Measurements from ENCODE around the gene SETD2.

The SETD2 gene

DNA sequence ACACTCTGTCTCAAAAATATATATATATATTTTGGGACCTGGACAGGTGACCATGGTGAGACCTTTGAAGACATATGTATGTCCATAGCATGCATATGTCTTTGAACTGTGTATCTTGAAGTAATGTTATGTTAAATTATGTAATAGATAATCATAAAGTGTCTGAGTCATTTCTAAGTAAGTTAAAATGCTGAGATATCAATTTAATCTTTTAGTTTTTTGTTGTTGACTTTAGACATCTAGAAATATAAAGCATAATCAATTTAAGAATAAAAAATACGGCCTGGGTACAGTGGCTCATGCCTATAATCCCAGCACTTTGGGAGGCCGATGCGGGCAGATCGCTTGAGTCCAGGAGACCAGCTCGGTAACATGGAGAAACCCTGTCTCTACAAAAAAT lies 12.7 kb upstream of the SETD2 start:
- Histone ChIP-seq H3K27me3 (no peaks in the 10 kb centered on the region), H3K9me3 (replicated peaks in 1 of 11) (no peaks in the 10 kb centered on the region), H3K27ac (no peak overlapping the region), H3K4me2 (no peak overlapping the region), H4K20me1 (no peaks in the 10 kb centered on the region), H3K4me1 (peaks cover 0 to 8% (median 0%) of the 10 kb centered on the region in 10 experiments; a peak in 7 of 20 replicates), H3K4me3 (no peak overlapping the region), H3K36me3 (peaks cover 15 to 83% (median 45%) of the 10 kb centered on the region in 11 experiments; a peak in 21 of 22 replicates), H3K9ac (no peak overlapping the region; a peak in 1 of 22 replicates)
- no peak for TF ChIP-seq Cebpa-rat (IDR thresholded peaks at IDR 0.05)

DNA sequence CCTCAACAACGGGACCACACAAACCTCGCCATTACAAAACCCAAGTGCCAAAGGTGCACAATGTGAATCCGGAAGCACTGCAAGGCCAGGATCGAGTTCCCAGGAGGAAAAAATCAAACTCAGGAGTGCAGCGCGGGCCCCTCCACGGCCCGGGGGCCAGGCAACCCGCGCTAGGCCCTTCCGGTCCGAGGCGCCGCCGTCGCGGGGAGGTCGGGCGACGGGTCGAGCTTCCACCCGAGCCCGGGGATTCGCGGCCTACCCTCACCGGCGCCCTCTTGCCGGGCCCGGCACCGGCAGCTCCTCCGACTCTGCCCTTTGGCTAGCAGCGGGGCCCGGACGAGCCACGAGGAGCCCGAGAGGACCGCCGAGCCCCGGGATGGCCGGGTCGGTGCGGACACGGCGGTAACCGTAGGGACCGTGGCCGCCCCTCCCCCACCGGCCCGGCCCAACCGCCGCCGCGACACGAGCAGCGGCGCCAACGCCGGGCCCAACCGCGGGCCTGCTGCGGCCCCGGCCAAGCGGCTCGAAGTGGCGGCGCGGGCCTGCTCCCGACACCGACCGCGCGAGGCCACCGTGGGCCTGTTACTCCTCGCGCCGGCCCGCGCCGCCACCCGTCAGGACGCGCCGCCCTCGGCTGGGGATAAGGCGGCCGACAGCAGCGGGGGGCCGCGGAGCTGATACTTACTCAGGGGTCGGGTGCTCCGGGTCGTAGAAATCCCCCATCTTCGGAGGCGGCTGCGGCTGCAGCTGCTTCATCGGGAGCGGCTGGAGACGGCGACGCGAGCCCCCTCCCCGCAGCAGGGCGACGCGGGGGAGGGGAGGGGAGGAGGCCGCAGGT lies 525 bp downstream of the SETD2 start:
- peak overlapping the region; percentile 77 to 98 (median 84) for H3K4me3 ChIP-seq
- H3K36me3 ChIP-seq, result peaks cover 0 to 21% (median 8%) of the 10 kb centered on the region in 11 experiments; a peak in 8 of 22 replicates
- H4K20me1 ChIP-seq, result peaks cover 41 to 63% (median 51%) of the 10 kb centered on the region in 11 experiments
- peak overlapping the region; percentile 91 to 99 (median 99) for H3K9ac ChIP-seq
- H3K4me1 ChIP-seq, result peaks cover 46 to 59% (median 52%) of the 10 kb centered on the region in 10 experiments
- no peak for TF ChIP-seq Cebpa-rat (IDR thresholded peaks at IDR 0.05)
- H3K9me3 ChIP-seq (replicated peaks in 1 of 11), result no peaks in the 10 kb centered on the region
- peak overlapping the region; percentile 77 to 94 (median 86) for H3K4me2 ChIP-seq
- peak overlapping the region; percentile 91 to 99 (median 96) for H3K27ac ChIP-seq
- H3K27me3 ChIP-seq, result no peaks in the 10 kb centered on the region

DNA sequence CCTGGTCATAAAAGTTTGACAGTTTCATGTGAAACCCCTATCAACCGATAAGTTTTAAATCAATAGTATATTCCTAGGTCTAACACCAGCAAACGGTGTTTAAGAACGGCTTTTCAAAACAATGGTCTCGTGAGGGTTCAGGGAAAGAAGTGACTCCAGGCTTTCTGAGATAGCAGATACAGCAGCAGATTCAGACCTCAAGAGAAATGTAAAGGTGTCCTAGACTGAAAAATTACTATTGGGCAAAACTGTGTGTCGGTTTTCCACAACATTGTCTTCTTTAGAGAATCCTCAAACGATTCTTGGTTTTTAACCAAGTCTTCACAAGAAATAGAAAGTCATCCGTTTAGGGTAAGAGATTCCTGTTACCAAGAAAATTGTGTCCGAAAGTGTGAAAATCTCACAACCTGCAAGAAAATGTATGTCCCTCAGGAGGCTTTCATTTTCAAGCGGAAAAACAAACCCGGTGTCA lies 1.2 kb downstream of the SETD2 start:
- Histone ChIP-seq H3K9me3 (replicated peaks in 1 of 11) (0 out of 22 replicates have a peak, but pooled peaks cover 0 to 3% (median 0%) of the 10 kb centered on the region in 11 experiments), H3K36me3 (peaks cover 0 to 27% (median 8%) of the 10 kb centered on the region in 11 experiments; a peak in 8 of 22 replicates), H3K4me3 (peak overlapping the region; percentile 77 to 98 (median 84)), H3K27ac (peak overlapping the region; percentile 91 to 99 (median 96)), H4K20me1 (peaks cover 48 to 69% (median 58%) of the 10 kb centered on the region in 11 experiments), H3K4me1 (peaks cover 46 to 65% (median 55%) of the 10 kb centered on the region in 10 experiments), H3K27me3 (no peaks in the 10 kb centered on the region), H3K4me2 (peak overlapping the region; percentile 77 to 94 (median 86)), H3K9ac (peak overlapping the region; percentile 91 to 99 (median 99))
- TF ChIP-seq Cebpa-rat (IDR thresholded peaks at IDR 0.05), result no peak

DNA sequence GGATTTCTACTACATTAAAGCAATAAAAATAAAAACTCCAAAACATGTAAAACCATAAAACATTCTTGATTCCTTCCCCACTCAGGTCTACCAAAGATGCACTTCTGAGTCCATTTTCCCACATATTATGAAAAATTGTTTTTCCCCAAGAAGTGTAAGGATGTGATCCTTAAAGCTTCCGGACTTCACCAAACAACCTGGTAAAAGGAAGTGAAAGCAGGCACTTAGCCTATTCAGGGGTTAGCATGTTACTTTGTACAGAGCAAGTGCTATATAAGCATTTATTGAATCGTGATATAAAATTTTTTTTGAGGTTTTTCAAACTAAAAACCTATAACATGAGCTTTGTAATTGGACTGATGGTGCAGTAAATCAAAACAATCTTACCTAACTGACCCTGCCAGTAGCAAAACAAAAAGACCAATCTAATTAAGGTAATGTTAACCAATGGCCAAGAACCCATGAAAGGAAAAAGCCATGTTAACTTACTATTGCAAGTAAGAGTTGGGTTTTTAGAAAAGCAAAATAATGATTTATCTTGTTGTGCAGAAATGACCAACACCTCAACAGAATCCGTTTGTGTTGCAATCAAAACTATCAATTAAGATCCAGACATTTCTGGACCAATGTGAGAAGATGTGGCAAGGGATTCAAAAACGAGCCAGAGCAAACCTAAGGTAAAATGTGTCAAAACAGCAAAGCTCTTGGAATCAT lies 1.8 kb downstream of the SETD2 start:
- Histone ChIP-seq H3K4me1 (peaks cover 46 to 69% (median 55%) of the 10 kb centered on the region in 10 experiments), H3K4me3 (peak overlapping the region; percentile 77 to 98 (median 84)), H3K36me3 (peaks cover 0 to 33% (median 10%) of the 10 kb centered on the region in 11 experiments; a peak in 12 of 22 replicates), H3K4me2 (peak overlapping the region; percentile 77 to 94 (median 86)), H3K27me3 (no peaks in the 10 kb centered on the region), H3K27ac (peak overlapping the region; percentile 91 to 99 (median 96); a peak in 21 of 22 replicates), H4K20me1 (peaks cover 54 to 75% (median 64%) of the 10 kb centered on the region in 11 experiments), H3K9ac (peak overlapping the region; percentile 91 to 99 (median 99)), H3K9me3 (replicated peaks in 1 of 11) (0 out of 22 replicates have a peak, but pooled peaks cover 0 to 5% (median 0%) of the 10 kb centered on the region in 11 experiments)
- TF ChIP-seq Cebpa-rat (IDR thresholded peaks at IDR 0.05), result peak in 2 of 11 experiments; percentile 8 to 13; a peak in 1 of 22 replicates

DNA sequence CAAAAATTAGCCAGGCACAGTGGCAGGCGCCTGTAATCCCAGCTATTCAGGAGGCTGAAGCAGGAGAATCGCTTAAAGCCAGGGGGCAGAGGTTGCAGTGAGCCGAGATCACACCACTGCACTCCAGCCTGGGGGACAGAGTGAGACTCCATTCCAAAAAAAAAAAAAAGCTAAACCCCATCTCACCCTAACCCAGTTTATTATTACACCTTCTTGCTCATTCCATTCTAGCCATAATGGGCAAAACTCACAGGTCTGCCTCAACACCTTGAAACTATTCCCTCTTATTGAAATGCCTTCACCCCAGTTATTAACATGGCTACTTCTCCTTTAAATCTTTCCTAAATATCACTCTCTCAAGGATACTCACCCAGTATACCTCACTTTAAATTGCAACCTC lies 4.1 kb downstream of the SETD2 start:
- Histone ChIP-seq H3K4me2 (peak overlapping the region; percentile 10 to 90 (median 80); a peak in 16 of 22 replicates), H4K20me1 (peaks cover 76 to 90% (median 81%) of the 10 kb centered on the region in 11 experiments), H3K4me1 (peaks cover 31 to 61% (median 40%) of the 10 kb centered on the region in 10 experiments)

DNA sequence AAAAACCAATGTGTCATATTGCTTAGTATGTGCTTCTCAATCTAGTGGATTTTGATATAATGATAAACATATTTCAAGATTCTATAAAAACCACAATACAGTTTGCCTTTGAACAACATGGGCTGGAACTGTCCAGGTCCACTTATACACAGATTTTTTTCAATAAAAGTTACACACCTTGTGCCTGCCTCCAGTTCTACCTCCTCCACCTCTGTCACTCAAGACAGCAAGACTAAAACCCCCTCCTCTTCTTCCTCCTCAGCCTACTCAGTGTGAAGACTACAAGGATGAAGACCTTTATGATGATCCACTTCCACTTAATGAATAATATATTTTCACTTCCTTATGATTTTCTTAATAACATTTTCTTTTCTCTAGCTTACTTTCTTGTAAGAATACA lies 5.7 kb downstream of the SETD2 start:
- H3K27ac ChIP-seq, result no peak overlapping the region
- peak overlapping the region in 4 of 11 experiments; percentile 45 to 90 (median 69); a peak in 9 of 22 replicates for H3K4me2 ChIP-seq
- H3K27me3 ChIP-seq, result no peaks in the 10 kb centered on the region
- no peak overlapping the region for H3K9ac ChIP-seq
- peaks cover 0 to 19% (median 7%) of the 10 kb centered on the region in 11 experiments; a peak in 7 of 22 replicates for H3K9me3 ChIP-seq (replicated peaks in 1 of 11)
- H4K20me1 ChIP-seq, result peaks cover 83 to 100% (median 97%) of the 10 kb centered on the region in 11 experiments
- H3K36me3 ChIP-seq, result peaks cover 0 to 68% (median 27%) of the 10 kb centered on the region in 11 experiments; a peak in 17 of 22 replicates
- no peak overlapping the region for H3K4me3 ChIP-seq
- TF ChIP-seq Cebpa-rat (IDR thresholded peaks at IDR 0.05), result no peak
- peaks cover 31 to 65% (median 40%) of the 10 kb centered on the region in 10 experiments for H3K4me1 ChIP-seq

More for the DNA sequence above, 4.1 kb downstream of the SETD2 start:
- H3K4me3 ChIP-seq, result no peak overlapping the region
- no peak for TF ChIP-seq Cebpa-rat (IDR thresholded peaks at IDR 0.05)
- H3K36me3 ChIP-seq, result peaks cover 0 to 53% (median 19%) of the 10 kb centered on the region in 11 experiments; a peak in 13 of 22 replicates
- peaks cover 0 to 10% (median 0%) of the 10 kb centered on the region in 11 experiments; a peak in 2 of 22 replicates for H3K9me3 ChIP-seq (replicated peaks in 1 of 11)
- H3K27me3 ChIP-seq, result no peaks in the 10 kb centered on the region
- H3K27ac ChIP-seq, result no peak overlapping the region
- no peak overlapping the region for H3K9ac ChIP-seq

DNA sequence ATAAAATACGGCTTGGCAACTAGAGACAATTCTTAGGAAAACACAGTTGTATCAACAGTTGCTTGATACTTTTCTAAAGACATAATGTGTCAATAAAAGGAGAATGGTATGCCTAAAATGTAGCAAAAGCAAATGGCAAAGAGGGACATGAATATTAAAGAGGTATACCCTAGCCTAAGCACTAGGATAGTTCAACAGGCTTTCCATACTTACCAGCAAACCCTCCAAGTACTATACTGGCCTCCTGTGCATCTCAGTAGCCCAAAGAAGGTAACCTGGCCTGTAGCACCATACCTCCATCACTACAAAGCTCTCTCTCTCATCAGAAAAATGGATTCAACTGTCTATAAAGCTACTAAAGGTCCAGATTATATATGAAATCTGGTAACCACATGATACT lies 7.5 kb downstream of the SETD2 start:
- Histone ChIP-seq H4K20me1 (peaks cover 89 to 100% (median 100%) of the 10 kb centered on the region in 11 experiments), H3K27me3 (no peaks in the 10 kb centered on the region), H3K4me3 (no peak overlapping the region), H3K9me3 (replicated peaks in 1 of 11) (peaks cover 0 to 27% (median 13%) of the 10 kb centered on the region in 11 experiments; a peak in 12 of 22 replicates), H3K9ac (no peak overlapping the region), H3K4me1 (peaks cover 19 to 56% (median 32%) of the 10 kb centered on the region in 10 experiments), H3K4me2 (no peak overlapping the region), H3K36me3 (peaks cover 0 to 75% (median 30%) of the 10 kb centered on the region in 11 experiments; a peak in 17 of 22 replicates), H3K27ac (no peak overlapping the region)
- no peak for TF ChIP-seq Cebpa-rat (IDR thresholded peaks at IDR 0.05)

DNA sequence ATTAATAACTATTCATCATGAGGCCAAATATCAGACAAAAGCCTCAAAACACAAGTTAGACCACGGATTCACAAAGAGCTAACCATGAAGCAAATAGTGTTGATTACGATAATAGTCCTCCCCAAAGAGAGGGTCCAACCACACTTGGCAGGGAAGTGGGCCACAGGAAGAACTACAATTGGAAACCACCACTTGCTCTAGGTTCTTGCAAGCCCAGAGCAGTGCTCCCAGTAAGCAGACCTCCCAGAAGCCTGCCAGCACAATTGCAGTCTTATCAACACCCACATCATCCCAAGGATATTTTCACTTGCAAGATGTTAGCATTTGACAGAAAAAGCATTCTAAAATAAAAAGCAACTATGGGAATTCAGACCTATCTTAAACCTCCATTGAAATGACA lies 11.3 kb downstream of the SETD2 start:
- Histone ChIP-seq H3K4me1 (peaks cover 3 to 40% (median 9%) of the 10 kb centered on the region in 10 experiments; a peak in 8 of 20 replicates), H3K27ac (no peak overlapping the region), H4K20me1 (peaks cover 86 to 100% (median 100%) of the 10 kb centered on the region in 11 experiments), H3K9ac (no peak overlapping the region), H3K36me3 (peaks cover 0 to 51% (median 21%) of the 10 kb centered on the region in 11 experiments; a peak in 17 of 22 replicates), H3K4me2 (peak overlapping the region in 6 of 11 experiments; percentile 0 to 19 (median 8); a peak in 3 of 22 replicates), H3K4me3 (no peak overlapping the region), H3K27me3 (no peaks in the 10 kb centered on the region), H3K9me3 (replicated peaks in 1 of 11) (peaks cover 0 to 26% (median 14%) of the 10 kb centered on the region in 11 experiments; a peak in 12 of 22 replicates)
- no peak for TF ChIP-seq Cebpa-rat (IDR thresholded peaks at IDR 0.05)
